ENCODE measurements around the gene DNMT1. TPM values are rescaled to one million over a fixed set of nuclear protein-coding genes. Genes with fewer than 3 reads are reported as not detected.
A peak's percentile ranks its signal among the peaks of the same experiment; 100 is the strongest.

Gene DNMT1
- total and polyA plus RNA-seq, 5 experiments from 2014 or later = 93.7 to 231 (median 146) TPM

GRCh38 chr19:10195199-10195519 is 406 bp upstream of the DNMT1 start:
- ATAC-seq = peak in 1 of 2 donors; percentile 15
- no peaks in the 10 kb centered on the region for H3K9me3 Mint-ChIP-seq
- H3K4me3 Mint-ChIP-seq = peak overlapping the region; percentile 88 to 97 (median 94)
- no peaks in the 10 kb centered on the region for H3K27me3 Mint-ChIP-seq
- peak overlapping the region; percentile 25 to 95 (median 88) for H3K27ac Mint-ChIP-seq
- POLR2A ChIA-PET = interaction anchor here (0.8 to 2.3 kb wide), 7 partner anchors 41 to 99 kb away, joined by 3 to 12 read pairs (median 4); partner anchors contain the start of gene MRPL4
- DNase-seq = no peak
- peaks cover 3 to 40% (median 31%) of the 10 kb centered on the region in 4 donors for H3K4me1 Mint-ChIP-seq
- peaks cover 0 to 9% (median 0%) of the 10 kb centered on the region in 3 donors for H3K36me3 Mint-ChIP-seq

DNA sequence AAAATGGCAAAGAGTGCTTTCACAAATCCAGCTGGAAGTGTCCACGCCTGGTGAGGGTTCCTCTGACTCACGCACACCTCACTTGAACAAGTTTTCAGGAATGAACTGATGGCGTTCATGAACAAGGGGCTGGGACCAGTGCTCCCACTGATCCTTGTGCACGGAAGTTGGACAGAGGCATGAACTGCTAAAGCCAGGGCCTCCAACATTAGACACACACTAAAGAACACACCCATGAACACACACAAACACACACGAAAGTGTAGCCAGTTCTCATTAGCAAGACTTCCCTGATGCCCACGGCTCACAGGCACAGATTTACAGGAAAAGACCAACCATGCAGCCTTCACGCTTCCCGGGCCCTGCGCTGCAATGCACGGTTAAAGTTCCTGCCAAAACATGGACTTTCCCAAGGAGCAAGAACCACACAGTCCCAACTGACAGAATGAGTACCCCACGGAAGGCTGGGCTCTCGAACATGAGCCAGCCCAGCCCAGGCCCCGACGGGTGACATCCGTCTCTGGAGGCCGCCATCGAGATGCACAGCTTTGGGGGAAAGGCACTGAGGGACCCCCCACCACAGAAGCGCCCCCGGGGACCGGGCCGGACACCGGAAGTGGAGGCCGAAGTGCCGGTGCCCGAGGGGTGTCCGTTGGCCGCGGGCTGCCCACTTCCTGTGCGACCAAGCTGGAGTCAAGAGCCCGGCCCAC is 808 bp downstream of the DNMT1 start:
- ATAC-seq (no peak), DNase-seq (peak in 3 of 10 donors; percentile 1 to 13 (median 12))
- H3K4me3 Mint-ChIP-seq = peak overlapping the region; percentile 88 to 97 (median 94)
- H3K36me3 Mint-ChIP-seq = peaks cover 0 to 15% (median 0%) of the 10 kb centered on the region in 3 donors
- POLR2A ChIA-PET = interaction anchor here (0.6 to 2.3 kb wide), 11 partner anchors 42 to 1486 kb away, joined by 3 to 12 read pairs (median 4); partner anchors contain the start of genes MRPL4 and RAVER1
- no peaks in the 10 kb centered on the region for H3K27me3 Mint-ChIP-seq
- no peaks in the 10 kb centered on the region for H3K9me3 Mint-ChIP-seq
- peak overlapping the region; percentile 67 to 94 (median 90) for H3K27ac Mint-ChIP-seq
- peaks cover 8 to 50% (median 36%) of the 10 kb centered on the region in 4 donors for H3K4me1 Mint-ChIP-seq

GRCh38 chr19:10192922-10193321 is 1.8 kb downstream of the DNMT1 start:
- POLR2A ChIA-PET = interaction anchor here (0.6 kb wide), 1 partner anchor 31 kb away, joined by 4 read pairs; no protein-coding TSS in a partner anchor
- Mint-ChIP-seq H3K4me1 (peaks cover 11 to 55% (median 38%) of the 10 kb centered on the region in 4 donors), H3K9me3 (no peaks in the 10 kb centered on the region), H3K27ac (peak overlapping the region in 5 of 10 donors; percentile 40 to 89 (median 72)), H3K4me3 (peak overlapping the region in 9 of 10 donors; percentile 19 to 88 (median 62)), H3K27me3 (no peaks in the 10 kb centered on the region), H3K36me3 (peaks cover 0 to 23% (median 0%) of the 10 kb centered on the region in 3 donors)
- no peak for ATAC-seq
- no peak for DNase-seq

GRCh38 chr19:10191347-10191746 is 3.4 kb downstream of the DNMT1 start:
- Mint-ChIP-seq H3K36me3 (peaks cover 0 to 37% (median 0%) of the 10 kb centered on the region in 3 donors), H3K27me3 (no peaks in the 10 kb centered on the region), H3K4me1 (peaks cover 14 to 62% (median 45%) of the 10 kb centered on the region in 4 donors)

GRCh38 chr19:10190026-10190425 is 4.7 kb downstream of the DNMT1 start:
- DNase-seq (no peak), ATAC-seq (no peak)
- peak overlapping the region in 4 of 10 donors; percentile 43 to 68 (median 64) for H3K27ac Mint-ChIP-seq
- H3K4me3 Mint-ChIP-seq = peak overlapping the region in 1 of 10 donors; percentile 4
- no peaks in the 10 kb centered on the region for H3K9me3 Mint-ChIP-seq
- no peaks in the 10 kb centered on the region for H3K27me3 Mint-ChIP-seq
- peaks cover 0 to 50% (median 0%) of the 10 kb centered on the region in 3 donors for H3K36me3 Mint-ChIP-seq
- POLR2A ChIA-PET = interaction anchor here (0.9 to 1.0 kb wide), 2 partner anchors 45 to 210 kb away, joined by 4 to 6 read pairs; no protein-coding TSS in a partner anchor
- peaks cover 16 to 66% (median 45%) of the 10 kb centered on the region in 4 donors for H3K4me1 Mint-ChIP-seq

More at GRCh38 chr19:10191347-10191746, 3.4 kb downstream of the DNMT1 start:
- H3K9me3 Mint-ChIP-seq = no peaks in the 10 kb centered on the region
- H3K4me3 Mint-ChIP-seq = no peak overlapping the region
- H3K27ac Mint-ChIP-seq = peak overlapping the region in 1 of 10 donors; percentile 20
- DNase-seq (no peak), ATAC-seq (no peak)
- POLR2A ChIA-PET = no interaction called here

DNA sequence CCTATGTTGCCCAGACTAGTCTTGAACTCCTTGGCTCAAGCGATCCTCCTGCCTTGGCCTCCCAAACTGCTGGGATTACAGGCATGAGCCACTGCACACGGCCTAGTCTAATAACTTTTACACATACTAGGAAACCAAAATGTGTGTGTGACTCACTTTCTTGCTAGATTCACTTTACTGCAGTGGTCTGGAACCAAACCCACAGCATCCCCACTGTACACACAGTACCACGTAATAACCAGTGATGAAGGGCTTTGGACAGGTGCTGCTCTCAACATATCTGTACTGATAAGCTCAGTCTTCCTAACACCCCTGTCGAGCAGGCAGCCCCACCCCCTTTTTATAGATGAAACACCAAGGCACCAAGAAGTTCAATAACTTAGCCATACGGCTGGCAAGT is 5.1 kb downstream of the DNMT1 start:
- Mint-ChIP-seq H3K9me3 (no peaks in the 10 kb centered on the region), H3K4me3 (peak overlapping the region in 1 of 10 donors; percentile 4), H3K27ac (peak overlapping the region in 4 of 10 donors; percentile 43 to 68 (median 64)), H3K36me3 (peaks cover 0 to 53% (median 0%) of the 10 kb centered on the region in 3 donors), H3K4me1 (peaks cover 16 to 64% (median 45%) of the 10 kb centered on the region in 4 donors), H3K27me3 (no peaks in the 10 kb centered on the region)
- POLR2A ChIA-PET = interaction anchor here (0.9 to 1.0 kb wide), 2 partner anchors 45 to 210 kb away, joined by 4 to 6 read pairs; no protein-coding TSS in a partner anchor
- ATAC-seq (no peak), DNase-seq (no peak)

- Mint-ChIP-seq H3K36me3 (peaks cover 0 to 56% (median 0%) of the 10 kb centered on the region in 3 donors), H3K4me1 (peaks cover 19 to 54% (median 31%) of the 10 kb centered on the region in 4 donors), H3K4me3 (no peak overlapping the region), H3K27ac (peak overlapping the region in 4 of 10 donors; percentile 11 to 69 (median 20)), H3K27me3 (no peaks in the 10 kb centered on the region), H3K9me3 (no peaks in the 10 kb centered on the region)
- ATAC-seq = no peak
- POLR2A ChIA-PET = no interaction called here
- DNase-seq = no peak
Measured at GRCh38 chr19:10187315-10187714, 7.4 kb downstream of the DNMT1 start.

- no peaks in the 10 kb centered on the region for H3K9me3 Mint-ChIP-seq
- H3K27me3 Mint-ChIP-seq = no peaks in the 10 kb centered on the region
- peaks cover 0 to 71% (median 0%) of the 10 kb centered on the region in 3 donors for H3K36me3 Mint-ChIP-seq
- POLR2A ChIA-PET = no interaction called here
- ATAC-seq (no peak), DNase-seq (no peak)
- peak overlapping the region in 6 of 10 donors; percentile 15 to 83 (median 56) for H3K27ac Mint-ChIP-seq
- no peak overlapping the region for H3K4me3 Mint-ChIP-seq
- peaks cover 15 to 38% (median 20%) of the 10 kb centered on the region in 4 donors for H3K4me1 Mint-ChIP-seq
Measured at GRCh38 chr19:10184636-10185035, 10.1 kb downstream of the DNMT1 start.

GRCh38 chr19:10183926-10184325 is 10.8 kb downstream of the DNMT1 start:
- Mint-ChIP-seq H3K9me3 (no peaks in the 10 kb centered on the region), H3K27me3 (no peaks in the 10 kb centered on the region), H3K4me1 (peaks cover 15 to 33% (median 18%) of the 10 kb centered on the region in 4 donors), H3K36me3 (peaks cover 0 to 76% (median 3%) of the 10 kb centered on the region in 3 donors), H3K27ac (peak overlapping the region in 4 of 10 donors; percentile 25 to 81 (median 76)), H3K4me3 (peak overlapping the region in 1 of 10 donors; percentile 48)
- DNase-seq (no peak), ATAC-seq (no peak)
- POLR2A ChIA-PET = no interaction called here

- no peaks in the 10 kb centered on the region for H3K27me3 Mint-ChIP-seq
- H3K36me3 Mint-ChIP-seq = peaks cover 0 to 74% (median 3%) of the 10 kb centered on the region in 3 donors
- ATAC-seq (no peak), DNase-seq (no peak)
- no peak overlapping the region for H3K4me3 Mint-ChIP-seq
- POLR2A ChIA-PET = no interaction called here
- H3K27ac Mint-ChIP-seq = no peak overlapping the region
- H3K4me1 Mint-ChIP-seq = peaks cover 9 to 24% (median 13%) of the 10 kb centered on the region in 4 donors
- no peaks in the 10 kb centered on the region for H3K9me3 Mint-ChIP-seq
Measured at GRCh38 chr19:10182847-10183246, 11.9 kb downstream of the DNMT1 start.

DNA sequence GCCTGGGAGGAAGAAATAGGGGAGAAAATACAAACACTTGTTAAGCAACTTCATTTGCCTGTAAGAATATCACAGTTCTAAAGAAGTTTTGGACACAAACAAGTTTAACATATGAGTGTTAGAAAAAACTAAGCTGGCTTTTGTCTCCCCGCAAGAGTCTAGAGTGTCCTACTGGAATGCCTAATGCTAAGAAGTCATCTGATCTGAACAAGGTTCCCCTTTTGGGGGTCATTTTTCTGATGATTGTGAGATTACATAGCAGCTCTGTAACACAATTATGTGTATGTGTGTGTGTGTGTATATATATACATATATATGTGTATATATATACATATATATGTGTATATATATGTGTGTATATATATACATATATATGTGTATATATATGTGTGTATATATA is 12.7 kb downstream of the DNMT1 start:
- no peak overlapping the region for H3K4me3 Mint-ChIP-seq
- POLR2A ChIA-PET = no interaction called here
- no peaks in the 10 kb centered on the region for H3K27me3 Mint-ChIP-seq
- H3K27ac Mint-ChIP-seq = peak overlapping the region in 1 of 10 donors; percentile 55
- H3K4me1 Mint-ChIP-seq = peaks cover 5 to 18% (median 9%) of the 10 kb centered on the region in 4 donors
- no peak for DNase-seq
- no peaks in the 10 kb centered on the region for H3K9me3 Mint-ChIP-seq
- ATAC-seq = no peak
- peaks cover 0 to 75% (median 3%) of the 10 kb centered on the region in 3 donors for H3K36me3 Mint-ChIP-seq

DNA sequence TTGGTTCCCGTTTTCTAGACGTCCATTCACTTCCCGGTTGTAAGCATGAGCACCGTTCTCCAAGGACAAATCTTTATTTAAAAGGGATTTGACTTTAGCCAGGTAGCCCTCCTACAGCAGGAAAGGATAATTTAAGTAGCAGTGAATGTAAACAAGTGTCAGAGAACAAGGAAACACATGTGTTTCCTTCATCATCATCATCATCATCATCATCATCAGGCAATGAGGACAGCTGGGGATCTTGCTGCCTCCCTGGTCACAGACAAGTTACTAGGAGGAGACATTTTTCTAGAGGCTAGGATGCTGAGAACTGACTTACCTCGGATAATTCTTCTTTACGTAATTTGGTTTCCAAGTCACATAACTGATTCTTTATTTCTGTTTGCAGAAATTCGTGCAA is 14.3 kb downstream of the DNMT1 start:
- H3K27me3 Mint-ChIP-seq = no peaks in the 10 kb centered on the region
- peak overlapping the region in 1 of 10 donors; percentile 43 for H3K27ac Mint-ChIP-seq

More for the DNA sequence above, 14.3 kb downstream of the DNMT1 start:
- Mint-ChIP-seq H3K36me3 (peaks cover 0 to 75% (median 7%) of the 10 kb centered on the region in 3 donors), H3K4me1 (peaks cover 0 to 9% (median 6%) of the 10 kb centered on the region in 4 donors), H3K4me3 (no peak overlapping the region), H3K9me3 (no peaks in the 10 kb centered on the region)
- DNase-seq = no peak
- POLR2A ChIA-PET = interaction anchor here (0.6 kb wide), 1 partner anchor 292 kb away, joined by 4 read pairs; no protein-coding TSS in a partner anchor
- ATAC-seq = no peak

Measured in naive thymus-derived CD8-positive, alpha-beta T cell (primary cell).